Measurements from ENCODE around the gene REG1A.

The REG1A gene

DNA sequence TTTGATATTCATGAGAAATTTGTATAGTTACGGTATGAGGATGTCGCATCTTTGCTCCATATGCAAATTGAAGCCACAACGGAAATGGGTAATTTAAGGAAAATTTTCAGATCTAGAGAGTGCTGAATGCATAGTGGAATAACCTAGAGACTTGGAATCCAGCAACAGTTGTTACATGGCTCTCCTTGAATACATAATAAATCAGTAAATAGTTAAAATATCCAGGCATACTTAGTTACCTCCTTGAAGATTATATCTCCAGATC is 5.4 kb downstream of the REG1A start:
- TF ChIP-seq, protein P1, sequence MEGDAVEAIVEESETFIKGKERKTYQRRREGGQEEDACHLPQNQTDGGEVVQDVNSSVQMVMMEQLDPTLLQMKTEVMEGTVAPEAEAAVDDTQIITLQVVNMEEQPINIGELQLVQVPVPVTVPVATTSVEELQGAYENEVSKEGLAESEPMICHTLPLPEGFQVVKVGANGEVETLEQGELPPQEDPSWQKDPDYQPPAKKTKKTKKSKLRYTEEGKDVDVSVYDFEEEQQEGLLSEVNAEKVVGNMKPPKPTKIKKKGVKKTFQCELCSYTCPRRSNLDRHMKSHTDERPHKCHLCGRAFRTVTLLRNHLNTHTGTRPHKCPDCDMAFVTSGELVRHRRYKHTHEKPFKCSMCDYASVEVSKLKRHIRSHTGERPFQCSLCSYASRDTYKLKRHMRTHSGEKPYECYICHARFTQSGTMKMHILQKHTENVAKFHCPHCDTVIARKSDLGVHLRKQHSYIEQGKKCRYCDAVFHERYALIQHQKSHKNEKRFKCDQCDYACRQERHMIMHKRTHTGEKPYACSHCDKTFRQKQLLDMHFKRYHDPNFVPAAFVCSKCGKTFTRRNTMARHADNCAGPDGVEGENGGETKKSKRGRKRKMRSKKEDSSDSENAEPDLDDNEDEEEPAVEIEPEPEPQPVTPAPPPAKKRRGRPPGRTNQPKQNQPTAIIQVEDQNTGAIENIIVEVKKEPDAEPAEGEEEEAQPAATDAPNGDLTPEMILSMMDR (conservative IDR thresholded peaks at IDR 0.05; ENCODE audit: low read depth, low read length), result no peak
- H3K27ac ChIP-seq, result no peak overlapping the region
- no peaks in the 10 kb centered on the region for H3K36me3 ChIP-seq (ENCODE audit: insufficient read depth)
- no peak overlapping the region for H3K4me3 ChIP-seq (IDR thresholded peaks at IDR 0.05; ENCODE audit: insufficient read depth, low read depth, low read length)
- H3K4me2 ChIP-seq, result no peak overlapping the region
- no peak overlapping the region for H3K9ac ChIP-seq
- no peaks in the 10 kb centered on the region for H3K27me3 ChIP-seq (ENCODE audit: insufficient read depth, low read depth)
- H4K20me1 ChIP-seq (ENCODE audit: insufficient read depth), result no peaks in the 10 kb centered on the region
- H2AFZ ChIP-seq (ENCODE audit: low read depth), result no peak overlapping the region
- H3K79me2 ChIP-seq (ENCODE audit: insufficient read depth, low read depth), result no peaks in the 10 kb centered on the region
- H3K4me1 ChIP-seq (ENCODE audit: low read depth, poor library complexity, severe bottlenecking), result peaks cover 6% of the 10 kb centered on the region

DNA sequence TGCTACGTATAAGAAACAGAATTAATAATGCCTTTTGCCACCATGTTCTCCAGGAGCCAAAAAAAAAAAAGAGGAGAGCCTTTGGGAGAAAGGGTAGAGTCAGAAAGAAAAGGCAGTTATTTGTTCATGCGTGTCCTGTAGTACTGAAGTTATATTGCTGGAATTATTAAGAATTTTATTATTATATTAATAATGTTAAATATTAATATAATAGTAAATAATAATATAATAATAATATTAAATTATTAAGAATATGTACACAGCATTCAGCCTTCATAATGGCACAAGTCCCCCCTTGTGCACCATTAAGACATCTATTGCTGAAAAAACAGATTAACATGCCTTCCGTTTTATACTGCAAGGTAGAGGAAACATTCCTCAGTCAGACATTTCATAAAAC is 8.1 kb downstream of the REG1A start:
- Histone ChIP-seq H3K36me3 (ENCODE audit: insufficient read depth) (no peaks in the 10 kb centered on the region), H3K27ac (no peak overlapping the region), H3K79me2 (ENCODE audit: insufficient read depth, low read depth) (no peaks in the 10 kb centered on the region), H3K4me3 (IDR thresholded peaks at IDR 0.05; ENCODE audit: insufficient read depth, low read depth, low read length) (no peak overlapping the region), H3K27me3 (ENCODE audit: insufficient read depth, low read depth) (no peaks in the 10 kb centered on the region), H3K4me1 (ENCODE audit: low read depth, poor library complexity, severe bottlenecking) (peaks cover 6% of the 10 kb centered on the region), H3K9ac (no peak overlapping the region), H3K4me2 (no peak overlapping the region), H4K20me1 (ENCODE audit: insufficient read depth) (no peaks in the 10 kb centered on the region), H2AFZ (ENCODE audit: low read depth) (no peak overlapping the region)
- TF ChIP-seq, protein P1 (conservative IDR thresholded peaks at IDR 0.05; ENCODE audit: low read depth, low read length), result no peak

GRCh38 chr2:79129260-79129659 is 9.0 kb downstream of the REG1A start:
- H3K27me3 ChIP-seq (ENCODE audit: insufficient read depth, low read depth), result no peaks in the 10 kb centered on the region
- H3K27ac ChIP-seq, result no peak overlapping the region
- no peak overlapping the region for H3K4me3 ChIP-seq (IDR thresholded peaks at IDR 0.05; ENCODE audit: insufficient read depth, low read depth, low read length)
- no peaks in the 10 kb centered on the region for H4K20me1 ChIP-seq (ENCODE audit: insufficient read depth)
- no peak overlapping the region for H2AFZ ChIP-seq (ENCODE audit: low read depth)
- no peak overlapping the region for H3K4me2 ChIP-seq
- no peaks in the 10 kb centered on the region for H3K36me3 ChIP-seq (ENCODE audit: insufficient read depth)
- peaks cover 6% of the 10 kb centered on the region for H3K4me1 ChIP-seq (ENCODE audit: low read depth, poor library complexity, severe bottlenecking)
- TF ChIP-seq, protein P1 (conservative IDR thresholded peaks at IDR 0.05; ENCODE audit: low read depth, low read length), result no peak
- H3K79me2 ChIP-seq (ENCODE audit: insufficient read depth, low read depth), result no peaks in the 10 kb centered on the region
- no peak overlapping the region for H3K9ac ChIP-seq

DNA sequence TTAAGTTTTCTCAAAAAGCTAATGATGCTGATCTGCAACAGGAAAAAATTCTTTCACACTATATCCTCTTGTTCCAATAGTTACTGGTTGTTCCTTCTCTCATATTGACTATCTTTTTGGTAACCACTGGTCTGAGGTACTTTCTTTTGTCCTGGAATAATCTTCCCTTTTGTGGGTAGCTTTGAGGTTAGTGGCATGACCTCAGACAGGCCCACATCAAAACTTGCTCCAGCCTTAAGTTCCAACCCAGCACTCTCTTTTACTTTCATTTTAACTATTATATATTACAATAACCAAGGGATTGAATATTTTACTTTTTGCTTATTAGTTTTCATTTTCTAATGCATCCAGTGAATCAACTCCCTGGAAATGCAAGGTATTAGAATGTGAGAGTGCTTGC is 9.5 kb downstream of the REG1A start:
- Histone ChIP-seq H3K79me2 (ENCODE audit: insufficient read depth, low read depth) (no peaks in the 10 kb centered on the region), H3K4me3 (IDR thresholded peaks at IDR 0.05; ENCODE audit: insufficient read depth, low read depth, low read length) (no peak overlapping the region), H3K4me1 (ENCODE audit: low read depth, poor library complexity, severe bottlenecking) (peaks cover 6% of the 10 kb centered on the region), H3K27ac (no peak overlapping the region), H2AFZ (ENCODE audit: low read depth) (no peak overlapping the region), H3K36me3 (ENCODE audit: insufficient read depth) (no peaks in the 10 kb centered on the region), H3K9ac (no peak overlapping the region), H3K4me2 (no peak overlapping the region), H3K27me3 (ENCODE audit: insufficient read depth, low read depth) (no peaks in the 10 kb centered on the region), H4K20me1 (ENCODE audit: insufficient read depth) (no peaks in the 10 kb centered on the region)
- TF ChIP-seq, protein P1 (conservative IDR thresholded peaks at IDR 0.05; ENCODE audit: low read depth, low read length), result no peak

- no peak overlapping the region for H3K27ac ChIP-seq
- H3K79me2 ChIP-seq (ENCODE audit: insufficient read depth, low read depth), result no peaks in the 10 kb centered on the region
- no peaks in the 10 kb centered on the region for H3K27me3 ChIP-seq (ENCODE audit: insufficient read depth, low read depth)
- no peak overlapping the region for H2AFZ ChIP-seq (ENCODE audit: low read depth)
- H4K20me1 ChIP-seq (ENCODE audit: insufficient read depth), result no peaks in the 10 kb centered on the region
- no peak overlapping the region for H3K4me2 ChIP-seq
- no peak overlapping the region for H3K4me3 ChIP-seq (IDR thresholded peaks at IDR 0.05; ENCODE audit: insufficient read depth, low read depth, low read length)
- no peaks in the 10 kb centered on the region for H3K36me3 ChIP-seq (ENCODE audit: insufficient read depth)
- peaks cover 6% of the 10 kb centered on the region for H3K4me1 ChIP-seq (ENCODE audit: low read depth, poor library complexity, severe bottlenecking)
- H3K9ac ChIP-seq, result no peak overlapping the region
- TF ChIP-seq, protein P1 (conservative IDR thresholded peaks at IDR 0.05; ENCODE audit: low read depth, low read length), result no peak
These were observed 11.4 kb downstream of the REG1A start for GRCh38 chr2:79131687-79132086.

Data from KMS-11 (cell line).